ENCODE data around the gene MRPL49. TPM values are rescaled to one million over a fixed set of nuclear protein-coding genes. Genes with fewer than 3 reads are reported as not detected.
A peak's percentile ranks its signal among the peaks of the same experiment; 100 is the strongest.

The MRPL49 gene
- total RNA-seq, 1 experiment from 2014 or later = 55.9 TPM

- no peak for DNase-seq (ENCODE audit: low spot score)
- no peak for TF ChIP-seq USF1 (CRISPR knock-in tag; IDR thresholded peaks at IDR 0.05)
- TF ChIP-seq ZNF396 (CRISPR knock-in tag; IDR thresholded peaks at IDR 0.05; ENCODE audit: borderline replicate concordance) = no peak
- no peak for TF ChIP-seq SOX15 (CRISPR knock-in tag; IDR thresholded peaks at IDR 0.05)
- TF ChIP-seq USF2 (CRISPR knock-in tag; IDR thresholded peaks at IDR 0.05) = no peak
- no peak for TF ChIP-seq CREB1 (CRISPR knock-in tag; IDR thresholded peaks at IDR 0.05)
- no peak for TF ChIP-seq CBFB (CRISPR knock-in tag; IDR thresholded peaks at IDR 0.05; ENCODE audit: low read depth)
- TF ChIP-seq MXD4 (CRISPR knock-in tag; IDR thresholded peaks at IDR 0.05; ENCODE audit: borderline replicate concordance) = no peak
- TF ChIP-seq PREB (CRISPR knock-in tag; IDR thresholded peaks at IDR 0.05; ENCODE audit: borderline replicate concordance) = no peak
- TF ChIP-seq MLX (CRISPR knock-in tag; IDR thresholded peaks at IDR 0.05) = no peak
- no peak for TF ChIP-seq CREM (CRISPR knock-in tag; IDR thresholded peaks at IDR 0.05)
- Mint-ChIP-seq H3K27ac (peak overlapping the region; percentile 99), H3K36me3 (peaks cover 28% of the 10 kb centered on the region), H3K4me3 (peak overlapping the region; percentile 94), H3K4me1 (peaks cover 10% of the 10 kb centered on the region), H3K9me3 (no peaks in the 10 kb centered on the region), H3K27me3 (ENCODE audit: low read depth) (no peaks in the 10 kb centered on the region)
- ChIA-PET POLR2A (interaction anchor here (0.8 to 1.0 kb wide), 3 partner anchors 27 to 44 kb away, joined by 3 to 4 read pairs (median 4); partner anchors contain the start of genes SAC3D1, TM7SF2 and ZNHIT2), CTCF (interaction anchor here (1.3 to 1.4 kb wide), 2 partner anchors 26 to 27 kb away, joined by 5 read pairs; partner anchors contain the start of gene TM7SF2)
- no peak; the same call in 1 of the 2 replicates for ATAC-seq
These were observed 37.3 kb upstream of the MRPL49 start for GRCh38 chr11:65084598-65085375.

- ChIA-PET CTCF (interaction anchor here (1.3 to 1.4 kb wide), 2 partner anchors 25 to 27 kb away, joined by 5 read pairs; partner anchors contain the start of gene TM7SF2), POLR2A (interaction anchor here (0.8 to 1.0 kb wide), 3 partner anchors 26 to 44 kb away, joined by 3 to 4 read pairs (median 4); partner anchors contain the start of genes SAC3D1, TM7SF2 and ZNHIT2)
- peaks cover 10% of the 10 kb centered on the region for H3K4me1 Mint-ChIP-seq
- ATAC-seq (no peak), DNase-seq (ENCODE audit: low spot score) (no peak)
- TF ChIP-seq ZNF138 (CRISPR knock-in tag; conservative IDR thresholded peaks at IDR 0.05) (no peak), NR3C1 (CRISPR knock-in tag; conservative IDR thresholded peaks at IDR 0.05; ENCODE audit: low read depth) (no peak), MXD4 (CRISPR knock-in tag; IDR thresholded peaks at IDR 0.05; ENCODE audit: borderline replicate concordance) (no peak), SMAD4 (CRISPR knock-in tag; IDR thresholded peaks at IDR 0.05) (no peak)
- H3K4me3 Mint-ChIP-seq = peak overlapping the region; percentile 94
- no peaks in the 10 kb centered on the region for H3K9me3 Mint-ChIP-seq
- H3K36me3 Mint-ChIP-seq = peaks cover 23% of the 10 kb centered on the region
- H3K27ac Mint-ChIP-seq = peak overlapping the region; percentile 64; the same call in 1 of the 2 replicates
- H3K27me3 Mint-ChIP-seq (ENCODE audit: low read depth) = no peaks in the 10 kb centered on the region
These were observed 36.7 kb upstream of the MRPL49 start for GRCh38 chr11:65085446-65085845.

- POLR2A ChIA-PET = no interaction called here
- ATAC-seq (no peak), DNase-seq (ENCODE audit: low spot score) (no peak)
- H3K9me3 Mint-ChIP-seq = no peaks in the 10 kb centered on the region
- no peaks in the 10 kb centered on the region for H3K27me3 Mint-ChIP-seq (ENCODE audit: low read depth)
- no peak overlapping the region for H3K27ac Mint-ChIP-seq
- peaks cover 12% of the 10 kb centered on the region for H3K36me3 Mint-ChIP-seq
- TF ChIP-seq HMGA2 (CRISPR knock-in tag; IDR thresholded peaks at IDR 0.05) = no peak
- no peak for TF ChIP-seq ZMAT4 (CRISPR knock-in tag; IDR thresholded peaks at IDR 0.05)
- H3K4me1 Mint-ChIP-seq = peaks cover 10% of the 10 kb centered on the region
- H3K4me3 Mint-ChIP-seq = no peak overlapping the region
- CTCF ChIA-PET = interaction anchor here (1.0 kb wide), 1 partner anchor 72 kb away, joined by 3 read pairs; the partner anchor contains the start of gene ARL2
These were observed 35.3 kb upstream of the MRPL49 start for GRCh38 chr11:65086809-65087208.

Measured in WTC11 (cell line).